ENCODE data around the gene SGCD. TPM values are rescaled to one million over a fixed set of nuclear protein-coding genes. Genes with fewer than 3 reads are reported as not detected.

SGCD gene
- total RNA-seq, 1 donor: under 0.01 TPM

DNA sequence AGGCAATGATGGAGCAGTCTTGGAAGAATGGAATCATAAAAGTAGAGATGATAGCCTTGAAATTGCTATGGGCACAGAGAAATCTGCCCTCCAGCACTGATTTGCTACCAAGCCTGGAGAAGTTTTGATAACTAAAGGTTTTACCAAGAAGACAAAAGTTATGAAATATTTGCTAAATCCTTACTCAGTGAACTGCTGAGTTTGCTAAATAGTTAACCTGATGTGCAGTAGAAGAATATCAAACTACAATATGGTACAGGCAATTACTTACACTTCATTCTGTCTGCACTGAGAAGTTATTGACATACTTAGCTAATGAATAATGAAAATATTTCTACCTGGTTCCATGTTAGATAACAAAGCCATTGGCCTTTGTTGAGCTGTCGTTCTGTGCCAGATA lies 124.5 kb downstream of the SGCD start:
- no peak for DNase-seq (ENCODE audit: low read depth in 2 of 3, low spot score in 2 of 3)

DNA sequence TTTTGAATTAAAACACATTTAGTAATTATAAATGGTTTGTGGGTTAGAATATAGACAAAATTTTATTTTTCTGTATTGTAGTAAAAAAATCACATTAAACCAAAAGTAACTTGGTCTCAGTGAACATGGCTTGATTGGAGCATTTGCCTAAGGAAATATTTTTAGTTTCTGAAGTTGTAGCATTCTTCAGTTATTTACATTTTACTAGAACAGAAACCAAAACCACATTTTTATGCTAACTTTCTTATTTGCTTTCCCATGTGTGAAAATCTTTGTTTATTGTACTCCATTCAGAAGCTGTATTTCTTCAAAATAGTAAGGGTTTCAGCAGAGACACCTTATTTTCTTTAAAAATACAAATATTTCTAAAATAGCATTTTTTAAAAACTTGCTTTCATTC lies 129.9 kb downstream of the SGCD start:
- DNase-seq (ENCODE audit: low read depth in 2 of 3, low spot score in 2 of 3): no peak

DNA sequence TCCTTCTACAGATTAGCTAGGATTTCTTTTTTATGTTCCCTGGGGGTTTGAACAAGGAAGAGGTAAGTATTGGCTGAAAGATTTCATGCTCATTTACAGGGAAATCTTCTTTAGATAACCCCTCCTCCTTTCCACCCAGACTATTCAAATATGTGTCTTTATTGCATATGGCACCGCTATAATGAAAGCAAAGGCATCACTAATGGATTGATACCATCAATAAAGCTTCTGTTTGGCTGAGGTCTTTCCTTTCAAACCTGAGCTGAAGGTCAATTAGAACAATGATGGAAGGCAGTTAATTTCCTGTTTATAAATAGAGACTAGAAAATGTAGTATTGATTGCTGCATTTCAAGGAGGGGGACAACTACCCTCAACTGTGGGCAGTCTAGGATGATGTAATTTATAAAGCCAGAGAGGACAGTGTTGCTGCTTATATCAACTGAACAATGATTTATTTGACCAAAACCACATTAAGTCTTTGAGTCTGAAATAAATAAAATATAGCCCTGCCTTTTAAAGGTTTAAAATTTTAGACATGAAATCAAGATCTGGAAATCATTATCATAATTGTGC lies 132.9 kb downstream of the SGCD start:
- no peak for DNase-seq (ENCODE audit: low read depth in 2 of 3, low spot score in 2 of 3)

DNA sequence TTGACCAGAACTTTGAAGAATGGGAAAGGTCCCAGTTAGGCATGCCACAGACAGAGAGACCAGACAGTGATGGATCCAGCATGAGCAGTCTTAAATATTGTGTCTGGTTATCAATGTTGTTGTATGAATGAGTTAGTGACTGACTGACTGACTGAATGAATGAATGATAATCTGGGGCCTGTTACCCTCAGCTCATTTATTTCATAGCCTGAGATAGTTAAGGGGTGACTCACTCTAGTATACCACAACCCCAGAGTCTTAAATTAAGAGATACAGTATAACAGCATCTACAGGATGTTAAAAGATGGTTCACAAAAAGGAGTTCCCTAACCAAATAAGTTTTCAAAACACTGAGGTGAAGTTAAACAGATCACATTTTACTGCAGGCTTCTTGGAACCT lies 133.5 kb downstream of the SGCD start:
- no peak for DNase-seq (ENCODE audit: low read depth in 2 of 3, low spot score in 2 of 3)

DNA sequence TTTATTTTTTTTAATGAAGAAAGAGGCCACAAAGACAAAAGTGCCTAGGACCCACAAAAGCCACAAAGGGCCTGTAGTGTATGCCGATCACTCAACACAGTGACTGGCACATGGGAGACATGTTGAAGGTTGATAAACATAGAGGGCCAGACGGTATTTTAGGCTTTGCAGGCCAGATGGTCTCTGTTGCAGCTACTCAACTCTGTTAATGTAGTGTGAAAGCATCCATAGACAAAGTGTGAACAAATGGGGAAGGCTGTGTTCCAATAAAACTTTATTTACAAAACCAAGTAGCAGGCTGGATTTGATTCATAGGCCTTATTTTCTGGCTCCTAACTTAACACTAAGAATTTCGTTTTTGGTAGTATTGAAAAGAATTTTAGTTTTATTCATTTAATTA lies 139.9 kb downstream of the SGCD start:
- DNase-seq (ENCODE audit: low read depth in 2 of 3, low spot score in 2 of 3): no peak

DNA sequence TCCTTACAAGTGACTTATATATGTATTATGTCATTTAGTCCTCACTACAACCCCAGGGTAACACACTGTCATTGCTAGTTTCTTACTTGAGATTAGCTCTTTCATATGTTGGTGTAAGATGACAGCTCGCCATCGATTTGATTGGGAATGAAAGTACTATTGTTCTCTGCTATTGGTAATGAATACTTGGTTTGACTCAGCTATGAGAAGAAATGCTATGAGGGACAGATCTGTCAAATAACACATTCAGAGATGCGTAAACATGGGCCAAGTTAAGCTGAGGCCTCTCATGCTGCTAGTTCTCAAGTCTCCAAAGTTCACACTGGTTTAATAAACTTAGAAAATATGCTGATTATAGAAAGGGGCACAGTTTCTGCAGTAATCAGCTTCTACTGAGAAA lies 142.7 kb downstream of the SGCD start:
- DNase-seq (ENCODE audit: low read depth in 2 of 3, low spot score in 2 of 3): no peak

DNA sequence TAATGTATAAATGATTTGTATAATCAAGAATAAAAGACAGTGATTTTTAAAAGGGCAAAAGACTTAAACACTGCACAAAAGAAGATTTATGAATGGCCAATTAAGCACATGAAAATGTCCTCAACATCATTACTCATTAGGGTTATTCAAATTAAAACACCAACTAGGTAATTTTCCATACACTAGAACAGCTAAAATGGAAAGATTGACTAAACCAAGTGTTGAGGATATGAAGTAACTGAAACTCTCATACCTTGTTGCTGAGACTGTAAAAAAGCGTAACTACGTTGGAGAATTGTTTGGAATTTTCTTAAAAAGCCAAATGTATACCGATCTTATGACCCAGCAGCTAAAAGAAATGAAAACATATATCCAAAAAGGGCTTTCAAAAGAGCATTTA lies 144.9 kb downstream of the SGCD start:
- no peak for DNase-seq (ENCODE audit: low read depth in 2 of 3, low spot score in 2 of 3)

DNA sequence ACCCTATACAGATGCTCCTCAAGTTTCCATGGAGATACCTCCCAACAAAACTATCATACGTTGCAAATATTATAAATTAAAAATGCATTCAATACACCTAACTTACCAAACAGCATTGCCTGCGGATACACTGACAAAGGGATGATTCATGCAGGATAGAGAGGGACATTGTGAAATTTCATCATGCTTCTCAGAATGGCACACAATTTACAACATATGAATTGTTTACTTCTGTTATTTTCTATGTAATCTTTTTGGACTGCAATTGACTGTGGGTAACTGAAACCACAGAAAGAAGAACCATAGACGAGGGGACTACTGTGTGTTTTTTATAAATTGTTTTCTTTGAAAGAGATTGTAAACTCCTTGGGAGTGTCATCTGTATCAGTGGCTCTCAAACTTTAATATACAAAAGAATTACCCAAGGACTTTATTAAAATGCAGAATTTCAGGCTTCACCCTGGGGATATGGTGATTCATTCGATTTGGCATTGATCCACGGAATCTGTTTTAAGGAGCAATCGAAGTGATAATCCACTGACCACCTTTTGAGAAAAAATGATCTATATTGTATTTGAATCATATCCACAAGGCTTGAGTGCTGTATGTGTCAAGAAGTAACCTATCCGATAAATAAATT lies 146.4 kb downstream of the SGCD start:
- DNase-seq (ENCODE audit: low read depth in 2 of 3, low spot score in 2 of 3): no peak

DNA sequence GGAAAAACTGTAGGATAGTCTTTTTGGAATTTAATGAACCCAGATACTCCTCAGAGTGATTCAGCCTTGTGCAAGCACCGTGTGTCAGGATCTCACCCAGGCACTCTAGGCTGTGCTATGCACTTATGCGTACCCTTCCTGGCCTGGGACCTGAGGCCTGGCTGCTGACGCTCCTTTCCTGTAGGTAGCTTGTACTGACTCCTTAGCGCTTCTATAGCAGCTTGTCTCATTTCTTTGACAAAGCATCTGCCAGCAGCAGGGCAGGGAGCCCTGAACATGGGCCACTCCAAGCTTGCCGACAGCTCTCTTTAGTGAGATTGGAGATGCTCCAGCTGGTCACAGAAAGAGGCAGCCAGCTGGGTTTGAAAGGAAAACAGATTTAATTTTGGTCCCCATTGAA lies 147.3 kb downstream of the SGCD start:
- no peak for DNase-seq (ENCODE audit: low read depth in 2 of 3, low spot score in 2 of 3)

DNA sequence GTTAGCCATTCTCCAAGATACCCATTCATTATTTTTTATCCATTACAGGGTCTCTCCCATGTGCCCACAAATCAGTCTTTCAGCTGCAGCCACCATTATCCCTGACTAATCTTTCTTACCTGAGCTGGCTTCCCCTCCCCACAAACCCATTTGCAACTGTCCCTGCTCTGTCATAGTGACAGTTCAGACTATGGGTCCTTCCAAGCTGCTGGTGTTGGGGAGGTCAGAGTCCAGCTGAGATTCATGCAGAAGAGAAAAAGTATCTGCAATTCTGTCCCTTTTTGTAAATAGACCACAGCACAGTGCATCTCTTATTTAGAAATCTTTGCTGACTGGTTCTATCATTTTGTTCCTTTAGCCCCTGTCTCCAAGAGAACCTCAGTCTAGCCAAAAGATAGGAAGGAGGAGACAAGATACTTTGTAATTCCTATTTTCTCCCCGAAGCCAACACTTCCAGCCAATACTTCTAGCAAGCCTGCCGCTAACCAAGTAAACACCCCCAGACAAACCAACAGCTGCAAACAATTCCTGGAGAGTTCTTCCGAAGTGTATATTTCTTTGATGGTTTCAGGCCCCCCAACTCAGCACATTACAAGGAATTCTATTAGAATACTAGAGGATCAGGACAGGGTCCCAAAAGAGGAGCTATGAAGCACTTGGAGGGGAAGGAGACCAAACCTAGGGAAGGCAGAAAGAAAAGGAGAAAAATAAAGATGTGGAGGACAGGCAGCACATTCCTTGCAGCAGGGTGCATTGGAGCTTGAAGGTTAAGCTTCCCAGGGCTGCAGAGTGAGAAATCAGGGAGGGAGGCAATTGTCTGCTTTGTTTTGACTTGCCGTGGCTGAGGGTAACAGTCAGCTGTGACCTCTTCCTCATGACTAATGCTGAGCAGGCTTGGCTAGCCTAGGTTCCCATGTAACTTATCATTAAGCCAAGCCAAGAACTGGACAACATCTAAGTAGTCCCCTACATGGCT lies 148.5 kb downstream of the SGCD start:
- no peak for DNase-seq (ENCODE audit: low read depth in 2 of 3, low spot score in 2 of 3)

DNA sequence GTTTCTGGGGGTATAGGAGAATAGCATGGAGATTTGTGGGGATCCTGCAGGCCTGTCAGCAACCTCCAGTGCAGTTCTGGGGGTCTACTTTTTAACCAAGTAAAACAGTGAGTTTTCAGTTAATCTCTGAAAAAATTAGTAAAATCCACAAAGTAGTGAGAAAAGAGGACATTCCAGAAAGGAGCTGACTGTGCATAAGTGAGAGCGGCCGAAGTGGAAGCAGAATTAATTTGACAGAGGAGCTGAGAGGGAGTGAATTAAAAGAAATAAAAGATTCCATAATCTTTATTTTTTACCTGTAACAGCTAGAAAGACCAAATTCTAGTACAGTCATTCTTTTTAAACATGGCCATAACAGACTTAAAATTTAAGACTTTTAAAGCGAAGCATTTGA lies 149.2 kb downstream of the SGCD start:
- no peak for DNase-seq (ENCODE audit: low read depth in 2 of 3, low spot score in 2 of 3)

DNA sequence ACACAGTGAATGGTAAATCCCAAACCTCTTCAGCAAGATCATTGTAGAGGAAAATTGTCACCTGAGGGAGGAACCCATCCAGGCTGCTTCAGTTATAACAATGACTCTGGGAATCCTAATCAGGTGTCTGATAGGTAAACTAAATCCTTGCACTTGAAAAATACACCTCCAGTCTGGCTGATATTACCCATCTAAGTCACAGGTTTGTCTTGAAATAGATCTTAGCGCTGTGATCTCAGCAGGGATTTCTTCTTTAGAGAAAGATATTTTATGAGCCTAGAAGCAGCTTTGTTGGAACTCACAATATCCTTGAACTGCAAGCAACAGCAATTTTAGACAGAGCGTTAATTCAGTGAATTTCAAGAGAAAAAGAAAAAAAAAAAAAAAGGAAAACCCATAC lies 149.7 kb downstream of the SGCD start:
- DNase-seq (ENCODE audit: low read depth in 2 of 3, low spot score in 2 of 3): no peak

DNA sequence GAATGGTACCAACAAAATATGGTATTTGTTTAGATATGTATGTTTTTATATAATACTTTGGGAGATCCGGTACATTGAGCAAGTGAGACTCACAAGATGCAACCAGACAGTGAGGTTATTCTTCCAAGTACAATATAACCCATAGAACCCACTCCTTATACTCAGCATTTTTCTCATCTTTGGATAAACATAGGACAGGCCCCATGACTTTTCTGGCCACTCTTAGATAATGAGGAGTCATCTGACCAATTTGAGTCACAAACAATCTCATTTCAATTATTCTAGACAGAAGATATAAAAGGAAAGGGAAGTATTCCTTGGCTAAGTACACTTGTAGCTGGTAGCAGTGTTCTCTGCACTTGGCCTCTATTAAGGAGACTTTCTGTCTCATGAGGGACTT lies 150.2 kb downstream of the SGCD start:
- no peak for DNase-seq (ENCODE audit: low read depth in 2 of 3, low spot score in 2 of 3)

DNA sequence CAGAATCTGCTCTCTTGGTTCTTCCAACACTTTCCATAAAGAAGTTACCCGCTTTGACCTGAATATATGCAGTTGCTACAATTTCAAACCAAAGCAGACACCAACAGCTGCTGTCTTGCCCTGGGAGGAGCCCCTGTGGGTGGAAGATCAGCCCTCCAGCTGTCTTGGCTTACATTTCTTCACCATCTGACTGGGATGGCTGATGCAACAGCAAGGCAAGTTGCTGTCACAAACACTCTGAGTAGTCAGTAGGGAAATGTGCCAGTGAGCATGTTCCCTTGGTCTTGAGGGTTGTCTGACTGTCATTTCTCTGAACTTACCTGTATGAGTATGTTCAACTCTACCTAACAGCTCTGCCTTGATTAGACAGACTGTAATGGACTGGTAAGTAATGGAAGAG lies 152.9 kb downstream of the SGCD start:
- DNase-seq (ENCODE audit: low read depth in 2 of 3, low spot score in 2 of 3): no peak

DNA sequence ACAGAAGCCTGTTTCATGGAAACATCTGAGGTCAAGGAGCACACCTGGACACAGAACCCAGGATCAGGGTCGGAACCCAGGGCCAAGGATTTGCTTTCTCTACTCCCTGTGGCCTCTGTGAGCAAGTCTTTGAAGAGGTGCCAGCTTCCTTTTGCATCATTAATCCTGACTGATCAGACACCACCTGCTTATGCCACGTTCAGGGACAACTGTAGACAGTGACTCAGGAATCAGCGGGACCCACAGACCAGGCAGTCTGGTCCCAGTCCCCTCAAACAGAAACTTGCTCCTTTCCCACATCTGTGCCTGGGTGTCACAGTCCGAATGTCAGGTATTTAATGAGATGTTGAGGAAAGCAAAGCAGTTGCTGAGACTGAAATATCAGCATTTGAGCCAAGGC lies 154.8 kb downstream of the SGCD start:
- DNase-seq (ENCODE audit: low read depth in 2 of 3, low spot score in 2 of 3): no peak

DNA sequence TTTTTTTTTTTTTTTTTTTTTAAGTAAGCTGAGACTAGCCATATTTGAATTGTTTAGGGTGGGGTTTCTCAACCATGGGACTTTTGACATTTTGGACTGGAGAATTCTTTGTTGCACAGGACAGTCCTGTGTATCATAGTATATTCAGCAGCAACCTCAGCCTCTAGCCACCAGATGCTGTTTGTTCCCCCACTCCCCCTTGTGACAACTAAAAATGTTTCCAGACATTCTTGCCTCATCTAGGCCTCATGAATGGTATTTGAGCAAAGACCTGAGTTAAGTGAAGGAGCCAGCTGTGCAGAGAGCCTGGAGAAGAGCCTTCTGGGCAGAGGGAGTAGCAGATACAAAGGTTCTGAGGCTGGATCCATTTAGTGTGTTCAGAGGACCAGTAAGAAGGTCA lies 155.9 kb downstream of the SGCD start:
- no peak for DNase-seq (ENCODE audit: low read depth in 2 of 3, low spot score in 2 of 3)

DNA sequence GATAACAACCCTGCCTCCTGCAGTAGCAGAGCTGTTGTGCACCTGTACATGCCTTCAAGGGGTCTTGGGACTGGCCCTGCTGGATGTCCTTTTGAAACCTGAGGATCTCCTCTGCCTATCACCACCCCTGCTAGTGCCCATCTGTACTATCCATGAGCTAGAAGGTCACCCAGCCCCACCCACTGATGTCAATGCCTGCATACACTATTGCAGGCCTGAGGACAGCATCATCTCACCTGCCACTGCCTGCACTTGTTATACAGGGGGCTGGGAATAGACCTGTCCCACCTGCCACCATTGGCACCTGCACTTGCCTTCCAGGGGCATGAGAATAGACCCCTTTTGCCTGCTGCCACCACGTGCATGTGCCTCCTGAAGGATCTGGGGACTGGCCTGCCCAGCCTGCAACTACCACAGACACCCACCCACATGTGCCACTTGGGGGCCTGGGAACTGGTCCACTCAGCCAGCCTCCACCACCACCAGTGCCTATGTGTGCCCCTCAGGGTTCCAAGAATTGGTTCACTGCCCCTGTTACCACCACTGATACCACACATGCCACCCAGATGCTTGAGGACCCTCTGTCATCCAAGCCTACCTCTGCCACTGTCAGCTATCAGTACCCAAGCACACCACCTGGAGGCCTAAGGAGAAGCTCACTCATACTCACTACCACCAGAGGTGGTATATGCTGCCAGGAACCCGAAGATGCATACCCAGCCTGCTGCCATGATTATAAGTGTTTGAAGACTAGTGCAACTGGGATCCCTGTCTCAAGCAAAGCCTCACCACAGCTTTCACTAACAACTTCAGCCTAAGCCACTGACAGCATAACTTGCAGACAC lies 159.7 kb downstream of the SGCD start:
- no peak for DNase-seq (ENCODE audit: low read depth in 2 of 3, low spot score in 2 of 3)

DNA sequence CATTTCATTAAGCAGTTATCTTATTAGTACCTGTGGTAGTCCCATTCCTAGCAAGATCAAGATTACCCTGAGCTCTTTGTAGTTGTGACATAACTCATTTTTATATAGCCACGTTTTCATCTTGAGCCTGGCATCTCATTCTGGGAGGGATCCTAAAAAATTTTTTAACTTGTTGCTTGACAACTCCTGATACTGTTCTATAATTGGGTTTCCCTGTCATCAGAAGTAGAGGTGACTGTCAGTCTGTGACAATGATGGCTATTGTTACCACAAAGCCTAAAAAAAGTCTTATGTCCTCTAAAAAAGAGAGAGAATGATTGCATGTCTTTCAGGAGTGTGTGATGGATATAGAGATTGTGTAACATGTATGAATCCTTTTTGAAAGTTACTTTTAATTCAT lies 164.8 kb downstream of the SGCD start:
- DNase-seq (ENCODE audit: low read depth in 2 of 3, low spot score in 2 of 3): no peak

DNA sequence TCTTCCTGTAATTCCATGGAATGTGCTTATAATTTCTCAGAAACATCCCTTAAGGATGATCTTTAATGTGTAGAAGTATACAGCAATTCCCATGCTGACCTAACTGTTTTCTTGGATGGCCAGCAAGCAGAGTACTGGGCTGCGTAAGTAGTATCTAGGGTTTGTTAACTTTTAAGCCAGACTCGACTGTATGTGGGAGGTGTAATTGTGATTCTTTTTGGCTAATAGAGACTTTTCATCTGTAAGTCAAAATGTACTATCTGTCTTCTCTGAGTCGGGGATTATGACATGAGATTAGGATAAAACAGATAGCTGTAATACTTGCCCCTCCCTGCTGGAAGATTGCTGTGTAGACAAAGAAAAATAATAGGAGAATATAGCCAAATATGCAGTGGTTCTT lies 169.3 kb downstream of the SGCD start:
- no peak for DNase-seq (ENCODE audit: low read depth in 2 of 3, low spot score in 2 of 3)

DNA sequence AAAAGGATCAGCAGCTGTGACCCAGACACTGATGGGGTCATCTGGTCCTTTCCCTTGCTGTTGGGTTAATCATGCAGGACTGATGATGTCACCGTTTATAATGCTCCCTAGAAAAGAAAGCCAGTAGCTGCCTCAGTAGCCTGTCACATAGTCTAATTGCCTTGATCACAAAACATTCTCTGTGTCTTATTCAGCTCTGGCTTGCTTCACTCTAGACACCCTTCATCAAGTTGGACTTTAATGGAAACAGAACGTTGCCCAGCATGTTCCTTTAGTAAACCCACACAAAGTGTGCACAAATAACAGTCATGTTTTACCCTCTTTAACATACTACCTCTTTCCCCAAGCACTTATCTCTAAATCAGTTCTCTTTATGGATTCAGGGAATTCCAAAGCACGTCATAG lies 170.8 kb downstream of the SGCD start:
- no peak for DNase-seq (ENCODE audit: low read depth in 2 of 3, low spot score in 2 of 3)

Data from hematopoietic multipotent progenitor cell (in vitro differentiated cells).